OCI-LY7 (cell line): ENCODE data around the gene STMN3. TPM values are rescaled to one million over a fixed set of nuclear protein-coding genes. Genes with fewer than 3 reads are reported as not detected.

Experiments used
- BruUV-seq: library from RNA; stranded (reverse); fragments of 400-500 nt; replicated peaks from 2 replicates; lab custom pipeline; 2021; lab: Mats Ljungman, UMichigan
- CTCF ChIA-PET: fragments of 300-600 bp; sonication (Branson Sonifier 250); formaldehyde crosslinking; loops from one replicate; lab custom pipeline; 2022; ENCODE audit warnings: antibody characterized with exemption; ENCODE audit not compliant: unreplicated experiment; lab: Charles Lee
- POLR2A ChIA-PET: fragments of 300-600 bp; sonication (Branson Sonifier 250); formaldehyde crosslinking; loops from one replicate; lab custom pipeline; 2022; ENCODE audit warnings: antibody characterized with exemption; lab: Charles Lee
- DNase-seq: peaks from one replicate; pipeline ENCODE4 v3.0.0-alpha.2; 2015; ENCODE audit warnings: low spot score
- H2AFZ ChIP-seq: fragments of 200-600 bp; sonication (generic), shearing (Covaris generic); 2 replicates; pipeline ENCODE4 v1.6.1; 2014; ENCODE audit warnings: mild to moderate bottlenecking, antibody characterized with exemption, low read length, moderate library complexity
- H3K27ac ChIP-seq: fragments of 200-600 bp; sonication (generic); 2 replicates; pipeline ENCODE4 v1.5.1; 2014; ENCODE audit warnings: mixed run types, low read depth, mild to moderate bottlenecking, moderate library complexity, low read length, inconsistent platforms; ENCODE audit not compliant: poor library complexity, severe bottlenecking
- H3K36me3 ChIP-seq: fragments of 200-600 bp; sonication (generic); 2 replicates; pipeline ENCODE4 v1.6.1; 2014; ENCODE audit warnings: mild to moderate bottlenecking, antibody characterized with exemption, low read length, moderate library complexity, mixed read lengths; ENCODE audit not compliant: insufficient read depth
- H3K4me1 ChIP-seq: fragments of 200-600 bp; sonication (generic); 2 replicates; pipeline ENCODE4 v1.5.1; 2014; ENCODE audit warnings: mild to moderate bottlenecking, low read length; ENCODE audit not compliant: insufficient read depth, poor library complexity, severe bottlenecking
- H3K4me2 ChIP-seq: fragments of 200-600 bp; sonication (generic); 2 replicates; pipeline ENCODE4 v1.6.1; 2014; ENCODE audit warnings: mild to moderate bottlenecking, low read length
- H3K4me3 ChIP-seq: fragments of 200-600 bp; sonication (generic); 2 replicates; pipeline ENCODE4 v1.5.1; 2014; ENCODE audit warnings: mild to moderate bottlenecking, low read depth, low read length; ENCODE audit not compliant: poor library complexity, severe bottlenecking
- H3K79me2 ChIP-seq: fragments of 200-600 bp; sonication (generic); 2 replicates; pipeline ENCODE4 v1.6.1; 2016; ENCODE audit warnings: low read depth, mild to moderate bottlenecking, low read length, moderate library complexity, mixed read lengths; ENCODE audit not compliant: insufficient read depth
- H3K9me2 ChIP-seq: fragments of 200-600 bp; sonication (generic); 2 replicates; pipeline ENCODE4 v1.6.1; 2016; ENCODE audit warnings: mild to moderate bottlenecking, low read length, mixed read lengths; ENCODE audit not compliant: insufficient read depth
- H3K9me3 ChIP-seq: fragments of 200-600 bp; sonication (generic); 2 replicates; pipeline ENCODE4 v1.6.1; 2014; ENCODE audit warnings: mild to moderate bottlenecking, mixed run types, low read length, mixed read lengths
- H4K20me1 ChIP-seq: fragments of 200-600 bp; sonication (generic); 2 replicates; pipeline ENCODE4 v1.6.1; 2014; ENCODE audit warnings: mild to moderate bottlenecking, antibody characterized with exemption, low read length, moderate library complexity, mixed read lengths; ENCODE audit not compliant: insufficient read depth
- EZH2phosphoT487 ChIP-seq: fragments of 200-600 bp; sonication (generic); IDR thresholded peaks from 2 replicates; pipeline ENCODE4 v1.6.1; 2018; ENCODE audit warnings: low read depth, borderline replicate concordance, mild to moderate bottlenecking, mixed run types, antibody characterized with exemption, low read length, moderate library complexity, mixed read lengths
- intact Hi-C: fragments of 100-400 bp; cut with micrococcal nuclease; formaldehyde crosslinking; loops from one replicate; pipeline ENCODE4 v1.10.0; 2022; ENCODE audit not compliant: unreplicated experiment
- total RNA-seq, 2 experiments: library from RNA; depleted of rRNA in 1 of 2; stranded (reverse); fragments of >200 nt in 1 of 2; shearing (Covaris generic) in 1 of 2; gene quantifications; 2 replicates each; pipeline ENCODE4 v1.2.3, GENCODE V29; 2014 to 2022
- TF ChIP-seq, protein P1 (sequence below): fragments of 200-600 bp; sonication (generic); conservative IDR thresholded peaks from 2 replicates; pipeline ENCODE4 v1.5.1; 2014; ENCODE audit warnings: mild to moderate bottlenecking, antibody characterized with exemption, low read length, moderate library complexity, mixed read lengths

STMN3 gene
- total RNA-seq, 2 experiments from 2014 or later, result 6.7 TPM

DNA sequence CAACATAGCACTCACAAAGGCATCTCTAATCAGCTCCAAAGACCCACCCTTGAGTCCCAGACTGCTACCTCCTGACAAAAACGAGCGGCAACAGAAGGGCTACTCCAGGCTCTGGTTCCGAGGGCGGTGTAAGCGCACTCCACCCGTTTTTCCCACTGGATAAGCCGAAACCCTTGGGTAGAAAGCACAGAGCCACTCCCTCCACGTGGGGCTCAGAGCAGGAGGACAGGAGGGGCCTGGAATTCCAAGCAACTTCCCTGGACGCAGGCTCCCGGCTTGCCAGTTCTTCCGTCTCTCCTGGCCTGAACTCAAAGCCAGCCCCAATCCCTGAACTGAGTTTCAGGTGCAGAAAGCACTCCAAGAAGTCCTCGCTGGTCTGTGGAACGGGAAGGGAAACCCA, 33.7 kb downstream of the STMN3 start:
- Histone ChIP-seq H3K4me2 (no peak overlapping the region), H4K20me1 (no peaks in the 10 kb centered on the region), H2AFZ (no peak overlapping the region), H3K36me3 (peaks cover 43% of the 10 kb centered on the region), H3K79me2 (peaks cover 11% of the 10 kb centered on the region; the same call in 1 of the 2 replicates), H3K9me2 (no peaks in the 10 kb centered on the region), H3K4me1 (no peaks in the 10 kb centered on the region), H3K9me3 (no peaks in the 10 kb centered on the region), H3K4me3 (no peak overlapping the region), H3K27ac (no peak overlapping the region)
- CTCF ChIA-PET, result no interaction called here
- DNase-seq, result no peak
- TF ChIP-seq EZH2phosphoT487, result no peak
- BruUV-seq, result no TSS peak
- intact Hi-C loops, result no loop called here
- POLR2A ChIA-PET, result no interaction called here

DNA sequence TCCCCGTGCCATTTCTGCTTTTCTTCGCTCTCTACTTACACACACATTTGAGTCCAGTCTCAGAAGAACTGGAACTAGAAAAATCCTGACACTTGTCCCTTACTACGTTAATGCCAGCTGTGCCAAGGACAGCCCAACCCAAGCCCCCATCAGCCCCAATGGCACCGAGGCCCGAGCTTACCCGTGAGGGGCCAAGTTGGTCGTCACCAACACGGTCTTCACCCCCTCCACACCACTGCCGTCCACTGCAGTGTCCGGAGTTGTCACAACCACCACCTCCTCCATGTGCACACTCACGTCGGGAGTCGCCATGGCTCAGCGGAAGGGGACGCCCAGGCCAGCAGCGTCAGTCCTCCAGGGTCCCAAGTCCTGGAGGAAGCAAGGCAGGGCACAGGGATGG, 34.1 kb downstream of the STMN3 start:
- BruUV-seq, result no TSS peak
- H3K27ac ChIP-seq, result no peak overlapping the region
- H3K9me3 ChIP-seq, result no peaks in the 10 kb centered on the region

DNA sequence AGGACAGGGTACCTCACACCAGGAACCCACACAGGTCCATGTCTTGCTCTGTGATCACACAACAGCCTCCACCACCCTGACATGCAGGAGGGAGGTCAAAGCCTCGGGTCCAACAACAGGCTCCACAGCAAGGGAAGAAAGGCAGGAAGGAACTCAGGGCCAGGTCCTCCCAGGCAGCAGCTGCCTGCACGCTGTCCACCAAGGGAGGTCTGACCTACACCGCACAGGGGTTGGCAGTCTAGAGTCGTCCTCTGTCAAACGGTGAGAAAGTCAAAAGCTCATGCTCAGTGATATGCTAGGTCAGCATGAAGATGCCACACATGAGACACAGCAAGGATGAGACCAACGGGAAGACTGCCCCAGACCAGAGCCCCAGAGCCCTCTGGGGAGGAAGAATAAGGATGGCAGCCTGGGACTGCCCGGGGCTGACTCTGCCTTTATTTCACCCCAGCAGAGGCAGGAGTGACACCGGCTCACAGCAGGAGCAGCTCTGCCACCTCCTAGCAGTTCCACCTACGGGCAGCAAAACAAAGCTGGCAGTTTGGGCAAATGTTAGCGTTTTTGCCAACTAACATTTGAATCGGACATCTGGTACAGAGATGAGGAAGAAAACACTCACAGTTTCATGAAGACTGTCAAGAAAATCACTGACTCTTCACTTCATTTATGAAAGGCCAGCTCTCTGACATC, 34.8 kb downstream of the STMN3 start:
- TF ChIP-seq, protein P1, sequence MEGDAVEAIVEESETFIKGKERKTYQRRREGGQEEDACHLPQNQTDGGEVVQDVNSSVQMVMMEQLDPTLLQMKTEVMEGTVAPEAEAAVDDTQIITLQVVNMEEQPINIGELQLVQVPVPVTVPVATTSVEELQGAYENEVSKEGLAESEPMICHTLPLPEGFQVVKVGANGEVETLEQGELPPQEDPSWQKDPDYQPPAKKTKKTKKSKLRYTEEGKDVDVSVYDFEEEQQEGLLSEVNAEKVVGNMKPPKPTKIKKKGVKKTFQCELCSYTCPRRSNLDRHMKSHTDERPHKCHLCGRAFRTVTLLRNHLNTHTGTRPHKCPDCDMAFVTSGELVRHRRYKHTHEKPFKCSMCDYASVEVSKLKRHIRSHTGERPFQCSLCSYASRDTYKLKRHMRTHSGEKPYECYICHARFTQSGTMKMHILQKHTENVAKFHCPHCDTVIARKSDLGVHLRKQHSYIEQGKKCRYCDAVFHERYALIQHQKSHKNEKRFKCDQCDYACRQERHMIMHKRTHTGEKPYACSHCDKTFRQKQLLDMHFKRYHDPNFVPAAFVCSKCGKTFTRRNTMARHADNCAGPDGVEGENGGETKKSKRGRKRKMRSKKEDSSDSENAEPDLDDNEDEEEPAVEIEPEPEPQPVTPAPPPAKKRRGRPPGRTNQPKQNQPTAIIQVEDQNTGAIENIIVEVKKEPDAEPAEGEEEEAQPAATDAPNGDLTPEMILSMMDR, result no peak
- no peak for TF ChIP-seq EZH2phosphoT487
- H2AFZ ChIP-seq, result no peak overlapping the region
- CTCF ChIA-PET, result no interaction called here
- DNase-seq, result no peak
- no peaks in the 10 kb centered on the region for H3K4me1 ChIP-seq
- H3K9me2 ChIP-seq, result no peaks in the 10 kb centered on the region
- no TSS peak for BruUV-seq
- H3K27ac ChIP-seq, result no peak overlapping the region
- H3K9me3 ChIP-seq, result no peaks in the 10 kb centered on the region
- POLR2A ChIA-PET, result no interaction called here
- no peak overlapping the region for H3K4me3 ChIP-seq
- H3K4me2 ChIP-seq, result no peak overlapping the region
- H4K20me1 ChIP-seq, result no peaks in the 10 kb centered on the region
- H3K36me3 ChIP-seq, result peaks cover 46% of the 10 kb centered on the region
- H3K79me2 ChIP-seq, result peaks cover 11% of the 10 kb centered on the region; the same call in 1 of the 2 replicates
- intact Hi-C loops, result no loop called here

More for the DNA sequence above, 34.1 kb downstream of the STMN3 start:
- no peak overlapping the region for H3K4me2 ChIP-seq
- peaks cover 43% of the 10 kb centered on the region for H3K36me3 ChIP-seq
- no peak overlapping the region for H2AFZ ChIP-seq
- no peak for TF ChIP-seq EZH2phosphoT487
- TF ChIP-seq, protein P1, result no peak
- ChIA-PET CTCF (no interaction called here), POLR2A (no interaction called here)
- no peak for DNase-seq
- intact Hi-C loops, result no loop called here
- H3K4me1 ChIP-seq, result no peaks in the 10 kb centered on the region
- H3K4me3 ChIP-seq, result no peak overlapping the region
- H4K20me1 ChIP-seq, result no peaks in the 10 kb centered on the region
- H3K79me2 ChIP-seq, result peaks cover 11% of the 10 kb centered on the region; the same call in 1 of the 2 replicates
- no peaks in the 10 kb centered on the region for H3K9me2 ChIP-seq
